GM23338 (cell line): ENCODE data around the gene PARP8. TPM values are rescaled to one million over a fixed set of nuclear protein-coding genes. Genes with fewer than 3 reads are reported as not detected.

Experiments used
- ATAC-seq: fragments of 200-7000 bp; cut with Tn5 transposase; 3 replicates; pipeline ENCODE4 v1.9.1; 2020
- DNase-seq: peaks from one replicate; pipeline ENCODE4 v3.0.0-alpha.2; 2015; ENCODE audit warnings: low spot score
- H2AFZ ChIP-seq: fragments of 200-600 bp; sonication (generic); 2 replicates; pipeline ENCODE4 v1.8.0; 2016; ENCODE audit warnings: antibody characterized with exemption, mild to moderate bottlenecking, moderate library complexity
- H3F3A ChIP-seq: fragments of 200-600 bp; sonication (generic); replicated peaks from 2 replicates; pipeline ENCODE4 v1.8.0; 2017; ENCODE audit warnings: antibody characterized with exemption, mixed run types, low read depth
- H3K27ac ChIP-seq: fragments of 200-600 bp; sonication (generic); 2 replicates; pipeline ENCODE4 v1.6.1; 2016; ENCODE audit warnings: low read depth
- H3K27me3 ChIP-seq: fragments of 200-600 bp; sonication (generic); 2 replicates; pipeline ENCODE4 v1.8.0; 2016; ENCODE audit warnings: mild to moderate bottlenecking, mixed run types, moderate library complexity; ENCODE audit not compliant: insufficient read depth
- H3K36me3 ChIP-seq: fragments of 200-600 bp; sonication (generic); 2 replicates; pipeline ENCODE4 v1.8.0; 2016; ENCODE audit warnings: mild to moderate bottlenecking; ENCODE audit not compliant: insufficient read depth
- H3K4me1 ChIP-seq: fragments of 200-600 bp; sonication (generic); 2 replicates; pipeline ENCODE4 v1.8.0; 2016; ENCODE audit warnings: mild to moderate bottlenecking, moderate library complexity; ENCODE audit not compliant: insufficient read depth
- H3K4me2 ChIP-seq: fragments of 200-600 bp; sonication (generic); 2 replicates; pipeline ENCODE4 v1.7.1; 2017; ENCODE audit warnings: mixed run types
- H3K4me3 ChIP-seq: fragments of 200-600 bp; sonication (generic); 2 replicates; pipeline ENCODE4 v1.6.1; 2016; ENCODE audit warnings: mixed run types
- H3K79me2 ChIP-seq: fragments of 200-600 bp; sonication (generic); replicated peaks from 2 replicates; pipeline ENCODE4 v1.8.0; 2017; ENCODE audit warnings: mild to moderate bottlenecking; ENCODE audit not compliant: insufficient read depth
- H3K9me2 ChIP-seq: fragments of 200-600 bp; sonication (generic); 2 replicates; pipeline ENCODE4 v1.8.0; 2017; ENCODE audit not compliant: insufficient read depth
- H4K20me1 ChIP-seq: fragments of 200-600 bp; sonication (generic); replicated peaks from 2 replicates; pipeline ENCODE4 v1.8.0; 2017; ENCODE audit warnings: mild to moderate bottlenecking; ENCODE audit not compliant: insufficient read depth
- H3K27ac Mint-ChIP-seq: 2 replicates; pipeline ENCODE4 v1.8.0; 2020; ENCODE audit warnings: inconsistent platforms, mild to moderate bottlenecking, moderate library complexity, mixed read lengths
- H3K27me3 Mint-ChIP-seq: 3 replicates; pipeline ENCODE4 v1.8.0; 2022; ENCODE audit warnings: low read depth, mild to moderate bottlenecking, moderate library complexity, mixed read lengths, inconsistent platforms; ENCODE audit not compliant: insufficient read depth, poor library complexity
- H3K36me3 Mint-ChIP-seq: 3 replicates; pipeline ENCODE4 v1.8.0; 2021; ENCODE audit warnings: low read depth, mild to moderate bottlenecking, inconsistent platforms, moderate library complexity, mixed read lengths
- H3K4me1 Mint-ChIP-seq: 3 replicates; pipeline ENCODE4 v1.8.0; 2020; ENCODE audit warnings: mild to moderate bottlenecking, inconsistent platforms, mixed read lengths
- H3K4me3 Mint-ChIP-seq: 3 replicates; pipeline ENCODE4 v1.8.0; 2021; ENCODE audit warnings: moderate library complexity, mild to moderate bottlenecking, inconsistent platforms, mixed read lengths
- H3K9me3 Mint-ChIP-seq: 3 replicates; pipeline ENCODE4 v1.8.0; 2020; ENCODE audit warnings: moderate library complexity, mild to moderate bottlenecking, inconsistent platforms, mixed read lengths
- CREB1 ChIP-seq: fragments of 250-450 bp; sonication (Bioruptor Pico); IDR thresholded peaks from 2 replicates; pipeline ENCODE4 v1.5.0; 2020; ENCODE audit warnings: low read depth, mild to moderate bottlenecking, moderate library complexity
- CTCF ChIP-seq, 2 experiments: fragments of 200-600 bp in 1 of 2; sonication (generic) in 1 of 2; conservative IDR thresholded peaks; 2 replicates each; pipeline versions ENCODE4 v1.5.1 to v1.6.1; 2016 to 2017; ENCODE audit warnings: antibody characterized with exemption in 2 of 2, low read depth in 2 of 2, mild to moderate bottlenecking in 2 of 2, moderate library complexity in 1 of 2
- ETS1 ChIP-seq: IDR thresholded peaks from 2 replicates; pipeline ENCODE4 v1.6.1; 2016; ENCODE audit warnings: antibody characterized with exemption
- EZH2 ChIP-seq: fragments of 200-600 bp; sonication (generic); IDR thresholded peaks from one replicate; pipeline ENCODE4 v1.8.0; 2017; ENCODE audit warnings: antibody characterized with exemption, mild to moderate bottlenecking, low read depth; ENCODE audit not compliant: unreplicated experiment
- EZH2phosphoT487 ChIP-seq: fragments of 200-600 bp; sonication (generic); IDR thresholded peaks from one replicate; pipeline ENCODE4 v1.8.1; 2018; ENCODE audit warnings: antibody characterized with exemption; ENCODE audit not compliant: unreplicated experiment
- JUNB ChIP-seq: IDR thresholded peaks from one replicate; pipeline ENCODE4 v1.6.1; 2016; ENCODE audit warnings: antibody characterized with exemption; ENCODE audit not compliant: unreplicated experiment
- NANOG ChIP-seq: IDR thresholded peaks from 2 replicates; pipeline ENCODE4 v1.6.1; 2016; ENCODE audit warnings: antibody characterized with exemption, borderline replicate concordance
- POLR2AphosphoS5 ChIP-seq: IDR thresholded peaks from 2 replicates; pipeline ENCODE4 v1.6.1; 2016; ENCODE audit warnings: antibody characterized with exemption, low read depth
- REST ChIP-seq: IDR thresholded peaks from one replicate; pipeline ENCODE4 v1.6.1; 2018; ENCODE audit warnings: antibody characterized with exemption; ENCODE audit not compliant: unreplicated experiment
- STAT1 ChIP-seq: IDR thresholded peaks from one replicate; pipeline ENCODE4 v1.6.1; 2016; ENCODE audit warnings: antibody characterized with exemption; ENCODE audit not compliant: unreplicated experiment
- ZNF114 ChIP-seq: fragments of 250-450 bp; sonication (Bioruptor Pico); IDR thresholded peaks from 2 replicates; pipeline ENCODE4 v1.5.0; 2020; ENCODE audit warnings: mild to moderate bottlenecking, moderate library complexity
- ZNF331 ChIP-seq: fragments of 250-450 bp; sonication (Bioruptor Pico); IDR thresholded peaks from 2 replicates; pipeline ENCODE4 v1.5.0; 2020; ENCODE audit warnings: low read depth, mild to moderate bottlenecking, moderate library complexity
- ZNF462 ChIP-seq: fragments of 250-450 bp; sonication (Bioruptor Pico); IDR thresholded peaks from 2 replicates; pipeline ENCODE4 v1.5.0; 2020; ENCODE audit warnings: mild to moderate bottlenecking, moderate library complexity
- polyA plus RNA-seq: library from polyadenylated mRNA; unstranded; fragments of >200 nt; fragmentation: Nextera tagmentation; extraction: Ambion mirVana; gene quantifications from 2 replicates; pipeline ENCODE4 v1.2.1, GENCODE V29; 2016
- total RNA-seq: library from RNA; depleted of rRNA; stranded (reverse); fragments of >200 nt; shearing (Covaris generic); gene quantifications from 2 replicates; pipeline ENCODE4 v1.2.3, GENCODE V29; 2014

Gene PARP8
- total and polyA plus RNA-seq, 2 experiments from 2014 or later = 13.0 to 25.0 TPM

- Histone ChIP-seq H3K36me3 (no peaks in the 10 kb centered on the region), H3K79me2 (no peaks in the 10 kb centered on the region), H4K20me1 (no peaks in the 10 kb centered on the region), H3F3A (no peaks in the 10 kb centered on the region), H2AFZ (no peak overlapping the region), H3K27ac (no peak overlapping the region), H3K9me2 (peaks cover 3% of the 10 kb centered on the region; the same call in 1 of the 2 replicates), H3K27me3 (no peaks in the 10 kb centered on the region), H3K4me3 (no peak overlapping the region), H3K4me1 (no peaks in the 10 kb centered on the region), H3K4me2 (no peak overlapping the region)
- H3K4me3 Mint-ChIP-seq = no peak overlapping the region
- peaks cover 5% of the 10 kb centered on the region; the same call in 1 of the 3 replicates for H3K4me1 Mint-ChIP-seq
- ATAC-seq (no peak), DNase-seq (no peak)
- H3K36me3 Mint-ChIP-seq = no peaks in the 10 kb centered on the region
- H3K9me3 Mint-ChIP-seq = no peaks in the 10 kb centered on the region
- no peak overlapping the region for H3K27ac Mint-ChIP-seq
- H3K27me3 Mint-ChIP-seq = peaks cover 4% of the 10 kb centered on the region
- TF ChIP-seq CTCF (conservative IDR thresholded peaks at IDR 0.05; ENCODE audit: low read depth in 2 of 2) (no peak), JUNB (no peak), ZNF331 (CRISPR knock-in tag) (no peak), NANOG (no peak), STAT1 (no peak), ZNF114 (no peak), CREB1 (CRISPR knock-in tag) (no peak), EZH2phosphoT487 (no peak), REST (no peak), EZH2 (no peak), ETS1 (no peak), POLR2AphosphoS5 (no peak), ZNF462 (CRISPR knock-in tag) (no peak)
These were observed 223.4 kb downstream of the PARP8 start for GRCh38 chr5:50889790-50890189.
